Measurements from ENCODE around the gene IRF2BP2.

GRCh38 chr1:234617131-234617985 is 7.4 kb upstream of the IRF2BP2 start:
- TF ChIP-seq EZH2 (IDR thresholded peaks at IDR 0.05): no peak
- TF ChIP-seq POLR2AphosphoS5 (IDR thresholded peaks at IDR 0.05; ENCODE audit: borderline replicate concordance, low read depth, low read length): no peak
- TF ChIP-seq FOXP2 (optimal IDR thresholded peaks at IDR 0.05; ENCODE audit: control extremely low read depth, extremely low read length, insufficient read depth): no peak

Measured in SK-N-MC (cell line).